Tibial nerve (tissue), 4 donors: ENCODE measurements around the gene ZACN.

ENCODE experiments used
- CTCF ChIP-seq, 5 experiments: fragments of 200-600 bp in 3 of 5; fragments of 450-650 bp in 2 of 5; sonication (generic) in 3 of 5; IDR thresholded peaks; one replicate each; pipeline ENCODE4 v1.5.1; 2016 to 2019; ENCODE audit warnings: antibody characterized with exemption in 5 of 5, mild to moderate bottlenecking in 3 of 5, moderate library complexity in 2 of 5
- EP300 ChIP-seq, 2 donors: sonication (generic); formaldehyde crosslinking; IDR thresholded peaks; one replicate each; pipeline ENCODE4 v1.6.1; 2017; ENCODE audit warnings: antibody characterized with exemption in 2 of 2, mild to moderate bottlenecking in 1 of 2
- POLR2A ChIP-seq, 2 donors: fragments of 450-650 bp; IDR thresholded peaks; one replicate each; pipeline ENCODE4 v1.6.1; 2017; ENCODE audit warnings: antibody characterized with exemption in 2 of 2, mild to moderate bottlenecking in 2 of 2, moderate library complexity in 2 of 2

GRCh38 chr17:76085731-76086366 is 6.9 kb downstream of the ZACN start:
- TF ChIP-seq CTCF (IDR thresholded peaks at IDR 0.05) (no peak), POLR2A (IDR thresholded peaks at IDR 0.05) (no peak), EP300 (IDR thresholded peaks at IDR 0.05) (no peak)
